MCF 10A (cell line): ENCODE measurements around the gene IST1. TPM values are rescaled to one million over a fixed set of nuclear protein-coding genes. Genes with fewer than 3 reads are reported as not detected.

ENCODE experiments used
- BruUV-seq: library from RNA; stranded (reverse); fragments of 400-500 nt; replicated peaks from 2 replicates; lab custom pipeline; 2021; lab: Mats Ljungman, UMichigan
- CTCF ChIA-PET: fragments of 300-600 bp; sonication (Branson Sonifier 250); formaldehyde crosslinking; extraction: SDS; loops from one replicate; lab custom pipeline; 2021; ENCODE audit warnings: antibody characterized with exemption, inconsistent platforms; lab: Yijun Ruan, JAX
- POLR2A ChIA-PET: fragments of 300-600, 350-650 bp; sonication (Branson Sonifier 250); formaldehyde crosslinking; extraction: SDS; loops from one replicate; lab custom pipeline; 2020; ENCODE audit warnings: antibody characterized with exemption, inconsistent platforms; lab: Yijun Ruan, JAX
- DNase-seq: peaks from one replicate; pipeline ENCODE4 v3.0.0-alpha.2; 2018; ENCODE audit not compliant: unreplicated experiment
- H3K27ac Mint-ChIP-seq: one replicate; pipeline ENCODE4 v1.8.0; 2022; ENCODE audit warnings: mild to moderate bottlenecking, low read depth, mixed read lengths; ENCODE audit not compliant: unreplicated experiment
- H3K27me3 Mint-ChIP-seq: one replicate; pipeline ENCODE4 v1.8.0; 2022; ENCODE audit warnings: mixed read lengths; ENCODE audit not compliant: insufficient read depth, unreplicated experiment
- H3K36me3 Mint-ChIP-seq: one replicate; pipeline ENCODE4 v1.8.0; 2022; ENCODE audit warnings: mild to moderate bottlenecking, moderate library complexity, mixed read lengths; ENCODE audit not compliant: insufficient read depth, unreplicated experiment
- H3K4me1 Mint-ChIP-seq: one replicate; pipeline ENCODE4 v1.8.0; 2022; ENCODE audit warnings: mixed read lengths; ENCODE audit not compliant: insufficient read depth, unreplicated experiment
- H3K4me3 Mint-ChIP-seq: one replicate; pipeline ENCODE4 v1.8.0; 2022; ENCODE audit warnings: mild to moderate bottlenecking, moderate library complexity, mixed read lengths; ENCODE audit not compliant: unreplicated experiment
- H3K9me3 Mint-ChIP-seq: one replicate; pipeline ENCODE4 v1.8.0; 2022; ENCODE audit warnings: mixed read lengths; ENCODE audit not compliant: unreplicated experiment
- CTCF ChIP-seq: fragments of 200-600 bp; IDR thresholded peaks from one replicate; pipeline ENCODE4 v1.8.0; 2022; ENCODE audit warnings: antibody characterized with exemption, mild to moderate bottlenecking; ENCODE audit not compliant: unreplicated experiment
- intact Hi-C: fragments of 100-400 bp; cut with micrococcal nuclease; formaldehyde crosslinking; loops from 2 replicates; pipeline ENCODE4 v1.14.1; 2022
- total RNA-seq: library from RNA; stranded (reverse); gene quantifications from 2 replicates; pipeline ENCODE4 v1.2.3, GENCODE V29; 2022

Gene IST1
- total RNA-seq, 1 experiment from 2014 or later, result 127 TPM

GRCh38 chr16:71895679-71896365 is 491 bp downstream of the IST1 start:
- peak overlapping the region; percentile 96 for H3K27ac Mint-ChIP-seq
- no TSS peak for BruUV-seq
- H3K27me3 Mint-ChIP-seq, result no peaks in the 10 kb centered on the region
- H3K4me1 Mint-ChIP-seq, result peaks cover 12% of the 10 kb centered on the region
- H3K36me3 Mint-ChIP-seq, result peaks cover 10% of the 10 kb centered on the region
- H3K4me3 Mint-ChIP-seq, result peak overlapping the region; percentile 87
- TF ChIP-seq CTCF, result no peak
- intact Hi-C loops, result loop anchor here (2.0 to 10.0 kb wide), 2 partner anchors 87 to 199 kb away; partner anchors contain the start of genes AP1G1, DHX38 and TXNL4B
- ChIA-PET CTCF (interaction anchor here (0.7 to 2.7 kb wide), 6 partner anchors 9 to 65 kb away, joined by 3 to 23 read pairs (median 4); no protein-coding TSS in a partner anchor), POLR2A (interaction anchor here (0.6 to 7.8 kb wide), 27 partner anchors 7 to 1373 kb away, joined by 3 to 141 read pairs (median 5); partner anchors contain the start of genes AP1G1, ATXN1L, COG4 and DHX38)
- H3K9me3 Mint-ChIP-seq, result no peaks in the 10 kb centered on the region
- DNase-seq, result peak; percentile 50

GRCh38 chr16:71896764-71897368 is 1.5 kb downstream of the IST1 start:
- no peak for TF ChIP-seq CTCF
- Mint-ChIP-seq H3K36me3 (peaks cover 10% of the 10 kb centered on the region), H3K9me3 (no peaks in the 10 kb centered on the region), H3K4me3 (peak overlapping the region; percentile 87), H3K27me3 (no peaks in the 10 kb centered on the region), H3K4me1 (peaks cover 12% of the 10 kb centered on the region), H3K27ac (peak overlapping the region; percentile 96)
- ChIA-PET CTCF (interaction anchor here (0.8 to 2.7 kb wide), 4 partner anchors 8 to 64 kb away, joined by 3 to 23 read pairs (median 8); no protein-coding TSS in a partner anchor), POLR2A (interaction anchor here (0.7 to 7.8 kb wide), 19 partner anchors 8 to 1185 kb away, joined by 3 to 141 read pairs (median 7); partner anchors contain the start of genes AP1G1, ATXN1L, DHX38 and TXNL4B)
- no peak for DNase-seq
- BruUV-seq, result no TSS peak
- intact Hi-C loops, result loop anchor here (10.0 kb wide), 1 partner anchor 198 kb away; the partner anchor contains the start of genes DHX38 and TXNL4B

- H3K9me3 Mint-ChIP-seq, result no peaks in the 10 kb centered on the region
- POLR2A ChIA-PET, result interaction anchor here (0.7 to 7.8 kb wide), 2 partner anchors 15 to 36 kb away, joined by 3 to 141 read pairs; partner anchors contain the start of gene ZNF821
- no peaks in the 10 kb centered on the region for H3K27me3 Mint-ChIP-seq
- H3K4me1 Mint-ChIP-seq, result peaks cover 17% of the 10 kb centered on the region
- no peak overlapping the region for H3K27ac Mint-ChIP-seq
- CTCF ChIA-PET, result interaction anchor here (0.6 to 1.3 kb wide), 2 partner anchors 91 to 116 kb away, joined by 3 read pairs; no protein-coding TSS in a partner anchor
- DNase-seq, result no peak
- peaks cover 10% of the 10 kb centered on the region for H3K36me3 Mint-ChIP-seq
- H3K4me3 Mint-ChIP-seq, result no peak overlapping the region
- no peak for TF ChIP-seq CTCF
- intact Hi-C loops, result loop anchor here (10.0 kb wide), 1 partner anchor 196 kb away; the partner anchor contains the start of genes DHX38 and TXNL4B
- no TSS peak for BruUV-seq
Measured at GRCh38 chr16:71899171-71899570, 3.8 kb downstream of the IST1 start.
